HepG2 (cell line): ENCODE results near the gene RRP36. TPM values are rescaled to one million over a fixed set of nuclear protein-coding genes. Genes with fewer than 3 reads are reported as not detected.

ENCODE experiments used
- DRAP1 ChIP-seq: IDR thresholded peaks from 2 replicates; pipeline ENCODE4 v1.6.1; 2016; ENCODE audit warnings: missing genetic modification reagents, missing compliant biosample characterization
- FOXP4 ChIP-seq: sonication (generic); formaldehyde crosslinking; IDR thresholded peaks from 2 replicates; pipeline ENCODE4 v1.4.0; 2020; ENCODE audit warnings: missing genetic modification reagents
- GMEB1 ChIP-seq: sonication (generic); formaldehyde crosslinking; IDR thresholded peaks from 2 replicates; pipeline ENCODE4 v1.5.1; 2020; ENCODE audit warnings: missing genetic modification reagents, mild to moderate bottlenecking, borderline replicate concordance
- HDAC1 ChIP-seq: sonication (generic); formaldehyde crosslinking; IDR thresholded peaks from 2 replicates; pipeline ENCODE4 v1.5.1; 2020; ENCODE audit warnings: mild to moderate bottlenecking, missing genetic modification reagents
- HINFP ChIP-seq: sonication (generic); formaldehyde crosslinking; IDR thresholded peaks from 2 replicates; pipeline ENCODE4 v1.4.0; 2020; ENCODE audit warnings: low read depth, mild to moderate bottlenecking, missing genetic modification reagents
- KDM2A ChIP-seq: sonication (generic); formaldehyde crosslinking; IDR thresholded peaks from 2 replicates; pipeline ENCODE4 v1.4.0; 2020; ENCODE audit warnings: low read depth, missing genetic modification reagents, borderline replicate concordance
- MTA1 ChIP-seq: sonication (generic); formaldehyde crosslinking; IDR thresholded peaks from 2 replicates; pipeline ENCODE4 v1.4.0; 2020; ENCODE audit warnings: missing genetic modification reagents, mild to moderate bottlenecking, borderline replicate concordance
- MTF1 ChIP-seq: sonication (generic); formaldehyde crosslinking; IDR thresholded peaks from 2 replicates; pipeline ENCODE4 v1.5.0; 2020; ENCODE audit warnings: missing genetic modification reagents
- NCOA2 ChIP-seq: sonication (generic); formaldehyde crosslinking; IDR thresholded peaks from 2 replicates; pipeline ENCODE4 v1.8.0; 2022; ENCODE audit warnings: inconsistent platforms
- RAD21 ChIP-seq: fragments of 450-650 bp; formaldehyde crosslinking; IDR thresholded peaks from 2 replicates; pipeline ENCODE4 v1.5.0; 2020; ENCODE audit warnings: mild to moderate bottlenecking
- SMAD1 ChIP-seq: sonication (generic); formaldehyde crosslinking; IDR thresholded peaks from 2 replicates; pipeline ENCODE4 v1.4.0; 2020; ENCODE audit warnings: missing genetic modification reagents, low read depth, mild to moderate bottlenecking, borderline replicate concordance
- TCF7 ChIP-seq: sonication (generic); IDR thresholded peaks from 2 replicates; pipeline ENCODE4 v1.6.1; 2016; ENCODE audit warnings: antibody characterized with exemption, low read depth
- TP53 ChIP-seq: sonication (generic); formaldehyde crosslinking; conservative IDR thresholded peaks from 2 replicates; pipeline ENCODE4 v1.4.0; 2020; ENCODE audit warnings: missing genetic modification reagents
- ZC3H4 ChIP-seq: sonication (generic); formaldehyde crosslinking; IDR thresholded peaks from 2 replicates; pipeline ENCODE4 v1.4.0; 2020; ENCODE audit warnings: missing genetic modification reagents, borderline replicate concordance
- ZFP91 ChIP-seq: sonication (generic); formaldehyde crosslinking; IDR thresholded peaks from 2 replicates; pipeline ENCODE4 v1.9.0; 2022; ENCODE audit warnings: missing genetic modification reagents, mild to moderate bottlenecking, borderline replicate concordance
- ZNF160 ChIP-seq: sonication (generic); formaldehyde crosslinking; IDR thresholded peaks from 2 replicates; pipeline ENCODE4 v1.8.0; 2022; ENCODE audit warnings: mild to moderate bottlenecking, inconsistent platforms, missing genetic modification reagents
- ZNF343 ChIP-seq: sonication (generic); formaldehyde crosslinking; IDR thresholded peaks from 2 replicates; pipeline ENCODE4 v1.4.0; 2020; ENCODE audit warnings: mild to moderate bottlenecking, missing genetic modification reagents
- ZNF557 ChIP-seq: sonication (generic); formaldehyde crosslinking; IDR thresholded peaks from 2 replicates; pipeline ENCODE4 v1.4.0; 2020; ENCODE audit warnings: missing genetic modification reagents
- ZNF761 ChIP-seq: sonication (generic); formaldehyde crosslinking; conservative IDR thresholded peaks from 2 replicates; pipeline ENCODE4 v1.4.0; 2020; ENCODE audit warnings: mild to moderate bottlenecking, missing genetic modification reagents
- ZNF784 ChIP-seq: sonication (generic); formaldehyde crosslinking; IDR thresholded peaks from 2 replicates; pipeline ENCODE4 v1.5.1; 2020; ENCODE audit warnings: missing genetic modification reagents, mild to moderate bottlenecking, borderline replicate concordance
- polyA plus RNA-seq, 8 experiments: library from polyadenylated mRNA; depleted of rRNA in 3 of 8; stranded (reverse) in 7 of 8; unstranded in 1 of 8; fragments of >200 nt; fragmentation: Illumina TruSeq in 4 of 8; extraction: Trizol in 4 of 8; gene quantifications; 2 replicates each; pipeline versions ENCODE4 v1.2.1 to v1.2.3, GENCODE V29; 2011 to 2016; ENCODE audit warnings: low read depth in 4 of 8, missing spikeins in 1 of 8, mixed read lengths in 1 of 8; ENCODE audit not compliant: insufficient read depth in 1 of 8
- total RNA-seq, 5 experiments: library from RNA; depleted of rRNA; stranded (reverse); fragments of >200 nt; fragmentation: Illumina TruSeq; extraction: Trizol; gene quantifications; 2 replicates each; pipeline ENCODE4 v1.2.3, GENCODE V29; 2016; ENCODE audit warnings: low read depth in 1 of 5

Gene RRP36
- total and polyA plus RNA-seq, 2 of the 13 experiments (the other 11 are each of a cell fraction or from before 2014, with no cell fraction given), result 29.5 to 144 TPM

GRCh38 chr6:43021270-43022047, at the start of gene RRP36 (continued):
- TF ChIP-seq ZNF343 (CRISPR knock-in tag) (no peak; the same call in 1 of the 2 replicates), GMEB1 (CRISPR knock-in tag) (peak; percentile 91), MTA1 (CRISPR knock-in tag) (no peak; the same call in 1 of the 2 replicates), HDAC1 (peak; percentile 76), KDM2A (CRISPR knock-in tag) (peak; percentile 100), MTF1 (CRISPR knock-in tag) (no peak), ZNF761 (CRISPR knock-in tag) (no peak), SMAD1 (CRISPR knock-in tag) (peak; percentile 47; the same call in 1 of the 2 replicates), ZNF557 (CRISPR knock-in tag) (peak; percentile 77; the same call in 1 of the 2 replicates), ZFP91 (no peak; the same call in 1 of the 2 replicates), DRAP1 (peak; percentile 54; the same call in 1 of the 2 replicates), NCOA2 (CRISPR knock-in tag) (no peak; the same call in 1 of the 2 replicates), ZNF784 (CRISPR knock-in tag) (peak; percentile 83; the same call in 1 of the 2 replicates), ZC3H4 (CRISPR knock-in tag) (no peak), ZNF160 (CRISPR knock-in tag) (peak; percentile 83; the same call in 1 of the 2 replicates), TP53 (CRISPR knock-in tag) (peak; percentile 64; the same call in 1 of the 2 replicates), HINFP (CRISPR knock-in tag) (no peak; the same call in 1 of the 2 replicates), FOXP4 (CRISPR knock-in tag) (0 out of 2 replicates have a peak, but pooled peaks have one; percentile 57), TCF7 (no peak), RAD21 (CRISPR knock-in tag) (peak; percentile 48; the same call in 1 of the 2 replicates)
